ENCODE results near the gene FRS3.

GRCh38 chr6:41771058-41771983 lies 8.4 kb downstream of the FRS3 start:
- no peak for TF ChIP-seq POLR2A (IDR thresholded peaks at IDR 0.05)
- TF ChIP-seq CTCF (IDR thresholded peaks at IDR 0.05) = no peak

Measured in adrenal gland (tissue), 5 donors.